Fibroblast of villous mesenchyme (primary cell): Measurements from ENCODE around the gene DAB2IP. TPM values are rescaled to one million over a fixed set of nuclear protein-coding genes. Genes with fewer than 3 reads are reported as not detected.
"Not testable (repeated sequence)": the region's sequence is repeated elsewhere in the genome, so short reads cannot be mapped to it uniquely, and the experiment has no call there.

Source experiments
- DNase-seq: peaks from one replicate; pipeline ENCODE4 v3.0.0-alpha.2; 2010; ENCODE audit warnings: low read depth
- H3K4me3 ChIP-seq: 2 replicates; pipeline ENCODE4 v1.5.1; 2011; ENCODE audit warnings: low read depth, mild to moderate bottlenecking, low read length
- total RNA-seq: library from RNA; depleted of rRNA; stranded (reverse); fragments of >200 nt; gene quantifications from 2 replicates; pipeline ENCODE4 v1.2.3, GENCODE V29; 2012
- TF ChIP-seq, protein P1 (sequence below): IDR thresholded peaks from 2 replicates; pipeline ENCODE4 v1.5.1; 2012; ENCODE audit warnings: low read depth, mild to moderate bottlenecking, low read length; ENCODE audit not compliant: insufficient read depth

DAB2IP gene
- total RNA-seq, 1 donor: 47.9 TPM

DNA sequence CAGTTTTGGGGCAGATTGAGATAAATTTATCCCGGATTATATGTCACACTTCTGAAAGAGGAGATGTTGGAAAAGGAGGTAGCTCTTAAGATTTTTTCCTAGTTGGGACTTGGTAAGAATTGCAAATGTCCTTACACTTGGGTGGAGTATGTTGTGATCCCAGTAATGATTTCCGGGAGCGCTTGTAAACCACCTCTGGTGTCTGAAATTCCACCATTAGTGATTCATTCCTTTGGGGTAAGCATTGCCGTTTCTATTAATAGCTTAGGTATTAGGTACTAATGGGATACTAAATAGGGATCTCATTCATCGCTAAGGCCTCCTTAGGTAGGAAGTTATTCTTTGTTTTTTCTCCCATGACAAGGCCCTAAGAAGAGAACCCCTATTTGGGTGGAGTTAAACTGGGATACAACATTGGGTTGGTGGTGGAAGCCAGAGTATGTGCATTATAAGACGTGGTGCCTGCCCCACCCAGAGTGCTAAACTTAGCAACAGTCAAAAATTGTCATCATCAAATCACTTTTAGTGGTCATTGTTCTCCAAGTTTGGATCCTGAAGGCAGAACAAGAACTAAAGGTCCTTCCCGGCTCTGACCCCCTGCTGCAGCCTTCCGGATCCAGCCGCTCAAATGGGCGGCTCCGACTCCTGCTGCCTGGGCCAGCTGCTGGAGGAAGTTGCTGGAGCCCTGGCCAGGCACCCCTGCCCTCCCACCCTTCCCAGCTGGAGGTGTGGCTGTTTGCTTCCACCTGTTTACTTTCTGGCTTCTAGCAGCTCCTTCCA, 31.7 kb upstream of the DAB2IP start:
- TF ChIP-seq, protein P1, sequence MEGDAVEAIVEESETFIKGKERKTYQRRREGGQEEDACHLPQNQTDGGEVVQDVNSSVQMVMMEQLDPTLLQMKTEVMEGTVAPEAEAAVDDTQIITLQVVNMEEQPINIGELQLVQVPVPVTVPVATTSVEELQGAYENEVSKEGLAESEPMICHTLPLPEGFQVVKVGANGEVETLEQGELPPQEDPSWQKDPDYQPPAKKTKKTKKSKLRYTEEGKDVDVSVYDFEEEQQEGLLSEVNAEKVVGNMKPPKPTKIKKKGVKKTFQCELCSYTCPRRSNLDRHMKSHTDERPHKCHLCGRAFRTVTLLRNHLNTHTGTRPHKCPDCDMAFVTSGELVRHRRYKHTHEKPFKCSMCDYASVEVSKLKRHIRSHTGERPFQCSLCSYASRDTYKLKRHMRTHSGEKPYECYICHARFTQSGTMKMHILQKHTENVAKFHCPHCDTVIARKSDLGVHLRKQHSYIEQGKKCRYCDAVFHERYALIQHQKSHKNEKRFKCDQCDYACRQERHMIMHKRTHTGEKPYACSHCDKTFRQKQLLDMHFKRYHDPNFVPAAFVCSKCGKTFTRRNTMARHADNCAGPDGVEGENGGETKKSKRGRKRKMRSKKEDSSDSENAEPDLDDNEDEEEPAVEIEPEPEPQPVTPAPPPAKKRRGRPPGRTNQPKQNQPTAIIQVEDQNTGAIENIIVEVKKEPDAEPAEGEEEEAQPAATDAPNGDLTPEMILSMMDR: no peak
- no peak overlapping the region for H3K4me3 ChIP-seq
- no peak for DNase-seq

DNA sequence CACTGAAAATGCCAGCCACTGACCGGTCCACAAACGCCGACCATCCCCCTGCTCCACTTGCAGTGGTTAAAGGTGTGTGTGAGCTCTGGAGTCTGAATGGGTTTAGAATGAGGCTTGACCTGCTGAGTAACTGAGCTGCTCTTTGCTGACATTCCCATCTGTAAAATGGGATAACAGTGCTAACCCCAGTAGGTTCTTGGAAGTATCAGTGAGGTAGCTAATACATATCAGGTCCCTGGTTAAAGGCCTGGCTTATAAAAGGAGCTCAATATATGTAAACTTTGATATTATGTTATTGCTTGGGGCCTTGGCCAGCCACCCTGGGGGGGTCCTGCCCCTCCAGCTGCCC, 31.1 kb upstream of the DAB2IP start:
- DNase-seq: no peak
- no peak overlapping the region for H3K4me3 ChIP-seq
- TF ChIP-seq, protein P1: no peak

DNA sequence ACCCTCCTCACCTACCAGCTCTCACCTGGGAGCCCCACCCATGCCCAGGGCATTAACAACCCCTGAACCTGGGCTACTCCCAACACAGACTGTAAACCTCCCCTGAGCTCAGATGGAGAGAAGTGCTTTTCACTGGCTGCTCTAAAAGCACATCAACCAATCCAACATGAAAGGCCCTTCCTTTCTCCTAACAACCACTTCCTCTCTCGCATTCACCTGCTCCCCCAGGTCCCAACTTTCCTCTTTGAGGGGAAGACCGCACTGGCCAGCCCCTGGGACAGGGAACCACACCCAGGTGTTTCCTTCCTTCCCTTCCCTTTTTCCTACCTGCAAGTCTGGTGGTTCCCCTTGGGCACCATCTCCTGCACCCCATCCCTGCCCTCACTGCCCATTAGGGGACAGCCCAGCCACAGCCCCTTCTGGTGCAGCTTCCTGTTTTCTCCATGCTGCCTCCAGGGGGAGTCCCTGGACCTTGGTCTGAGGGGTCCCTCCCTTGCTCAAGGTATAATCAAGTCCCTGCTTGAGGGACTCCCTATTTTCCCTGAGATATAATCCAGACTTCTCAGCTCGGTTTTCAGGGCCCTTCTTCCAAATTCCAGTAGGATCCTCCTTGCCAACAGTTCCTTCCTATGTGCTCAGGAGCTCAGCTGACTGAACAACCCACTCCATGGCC, 30.5 kb upstream of the DAB2IP start:
- TF ChIP-seq, protein P1: peak; percentile 60
- H3K4me3 ChIP-seq: no peak overlapping the region
- DNase-seq: peak; percentile 29

DNA sequence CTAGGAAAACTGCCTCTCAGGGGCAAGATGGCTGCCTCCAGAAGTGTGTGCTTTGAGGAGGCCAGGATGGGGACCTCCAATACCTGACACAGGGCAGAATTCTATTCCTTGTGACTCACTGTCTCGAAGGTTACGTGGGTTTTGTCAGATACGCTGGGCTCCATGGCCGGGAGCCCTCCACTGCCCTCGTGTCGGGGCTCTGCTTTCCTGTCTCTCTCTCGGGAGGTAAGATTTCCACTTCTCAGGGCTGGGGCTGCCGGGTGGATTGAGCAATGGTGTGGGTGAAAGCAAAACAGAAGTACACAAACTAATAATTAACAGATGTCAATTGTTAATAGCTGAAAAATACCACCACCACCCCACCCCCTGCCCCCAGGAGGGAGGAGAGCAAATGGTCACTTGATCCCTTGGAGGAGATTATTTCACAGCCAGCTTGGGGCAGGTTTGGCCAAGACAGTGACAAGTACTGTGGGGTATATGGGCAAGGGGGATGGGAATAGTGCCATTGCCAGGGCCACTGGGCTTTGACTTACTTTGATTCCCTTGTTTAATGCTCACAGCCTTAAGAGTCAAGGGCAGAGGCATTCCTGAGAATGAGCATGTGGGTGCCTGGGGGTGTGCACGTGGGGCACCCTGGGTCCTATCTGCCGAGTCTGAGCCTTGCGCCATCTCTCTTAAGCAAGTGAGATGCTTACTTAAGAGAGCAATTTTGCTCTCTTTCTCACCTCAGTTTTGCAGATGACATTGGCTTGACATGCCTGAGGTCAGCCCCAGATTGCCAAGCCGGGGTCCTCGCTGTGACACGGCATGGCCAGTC, 28.8 kb upstream of the DAB2IP start:
- DNase-seq: peak; percentile 59
- TF ChIP-seq, protein P1: no peak
- H3K4me3 ChIP-seq: no peak overlapping the region

DNA sequence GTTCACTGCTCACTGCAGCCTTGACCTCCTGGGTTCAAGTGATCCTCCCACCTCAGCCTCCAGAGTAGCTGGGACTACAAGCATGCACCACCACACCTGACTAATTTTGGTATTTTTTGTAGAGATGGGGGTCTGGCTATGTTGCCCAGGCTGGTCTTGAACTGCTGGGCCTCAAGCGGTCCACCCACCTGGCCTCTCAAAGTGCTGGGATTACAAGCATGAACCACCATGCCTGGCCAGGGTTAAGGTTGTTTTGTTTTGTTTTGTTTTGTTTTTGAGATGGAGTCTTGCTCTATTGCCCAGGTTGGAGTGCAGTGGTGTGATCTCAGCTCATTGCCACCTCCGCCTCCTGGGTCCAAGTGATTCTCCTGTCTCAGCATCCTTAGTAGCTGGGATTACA, 28.0 kb upstream of the DAB2IP start:
- H3K4me3 ChIP-seq, DNase-seq: not testable (repeated sequence)

DNA sequence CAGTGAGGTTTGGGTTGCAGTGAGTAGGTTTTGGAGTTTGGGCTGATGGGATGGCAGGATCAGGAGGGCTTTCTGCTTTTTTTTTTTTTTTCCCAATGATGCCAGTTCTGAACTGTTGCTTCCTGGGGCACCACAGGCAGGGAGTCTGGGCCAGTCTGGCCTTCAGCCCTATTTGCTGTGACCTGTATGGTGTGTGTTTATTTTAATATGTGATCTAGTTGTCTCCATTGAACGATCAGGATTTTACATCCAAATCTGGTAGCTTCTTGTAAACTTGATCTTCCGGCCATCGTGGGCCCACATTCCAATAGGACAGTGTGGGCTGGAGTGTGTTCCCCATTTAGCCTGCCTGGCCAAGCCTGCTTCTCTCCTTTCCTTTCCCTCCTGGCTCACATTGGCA, 25.8 kb upstream of the DAB2IP start:
- no peak overlapping the region for H3K4me3 ChIP-seq
- no peak for DNase-seq
- TF ChIP-seq, protein P1: no peak

DNA sequence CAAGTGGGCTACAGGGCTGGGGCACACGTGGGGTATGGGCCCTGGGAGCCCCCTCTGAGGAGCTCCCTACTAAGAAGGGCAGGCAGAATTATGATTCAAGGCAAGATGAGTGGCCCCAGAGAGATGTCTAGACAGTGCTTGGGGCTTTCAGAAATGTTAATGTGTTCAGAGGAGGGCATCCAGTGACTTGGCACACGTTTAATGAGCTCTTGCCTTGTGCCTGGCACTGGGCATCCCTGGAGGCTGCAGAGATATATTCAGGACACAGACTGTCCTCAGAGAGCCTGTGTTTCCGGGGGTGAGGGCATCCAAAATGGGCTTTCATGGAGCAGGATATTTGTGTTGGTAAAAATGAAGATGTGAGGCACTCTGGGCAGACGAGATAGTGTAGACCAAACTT, 25.4 kb upstream of the DAB2IP start:
- H3K4me3 ChIP-seq: no peak overlapping the region
- DNase-seq: no peak
- TF ChIP-seq, protein P1: no peak
